ENCODE measurements around the gene CXorf58.

DNA sequence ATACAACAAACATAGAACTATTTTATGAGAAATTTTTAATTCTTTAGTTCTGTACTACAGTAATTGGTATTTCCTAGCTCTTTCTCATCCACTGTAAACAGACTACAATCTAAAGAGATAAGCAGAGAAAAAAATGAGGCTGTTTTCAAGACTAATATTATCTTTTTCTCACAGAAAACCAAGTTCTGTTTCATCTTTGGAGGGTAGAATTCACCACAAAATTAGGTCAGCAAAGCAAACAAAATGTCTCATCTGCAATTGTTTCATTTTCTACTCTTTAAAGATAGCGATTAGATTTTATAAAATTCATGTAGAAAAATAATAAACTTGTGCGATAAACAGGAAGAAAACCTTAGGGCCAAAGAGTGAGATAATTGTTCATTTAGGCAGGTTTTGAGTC lies 10.8 kb upstream of the CXorf58 start:
- no peak for TF ChIP-seq EZH2 (IDR thresholded peaks at IDR 0.05; ENCODE audit: borderline replicate concordance, low read length)
- TF ChIP-seq, protein P1, sequence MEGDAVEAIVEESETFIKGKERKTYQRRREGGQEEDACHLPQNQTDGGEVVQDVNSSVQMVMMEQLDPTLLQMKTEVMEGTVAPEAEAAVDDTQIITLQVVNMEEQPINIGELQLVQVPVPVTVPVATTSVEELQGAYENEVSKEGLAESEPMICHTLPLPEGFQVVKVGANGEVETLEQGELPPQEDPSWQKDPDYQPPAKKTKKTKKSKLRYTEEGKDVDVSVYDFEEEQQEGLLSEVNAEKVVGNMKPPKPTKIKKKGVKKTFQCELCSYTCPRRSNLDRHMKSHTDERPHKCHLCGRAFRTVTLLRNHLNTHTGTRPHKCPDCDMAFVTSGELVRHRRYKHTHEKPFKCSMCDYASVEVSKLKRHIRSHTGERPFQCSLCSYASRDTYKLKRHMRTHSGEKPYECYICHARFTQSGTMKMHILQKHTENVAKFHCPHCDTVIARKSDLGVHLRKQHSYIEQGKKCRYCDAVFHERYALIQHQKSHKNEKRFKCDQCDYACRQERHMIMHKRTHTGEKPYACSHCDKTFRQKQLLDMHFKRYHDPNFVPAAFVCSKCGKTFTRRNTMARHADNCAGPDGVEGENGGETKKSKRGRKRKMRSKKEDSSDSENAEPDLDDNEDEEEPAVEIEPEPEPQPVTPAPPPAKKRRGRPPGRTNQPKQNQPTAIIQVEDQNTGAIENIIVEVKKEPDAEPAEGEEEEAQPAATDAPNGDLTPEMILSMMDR (IDR thresholded peaks at IDR 0.05; ENCODE audit: low read length): no peak
